T47D (cell line): Measurements from ENCODE around the gene TK2.

Experiments used
- DNase-seq, 2 experiments: peaks; one replicate each; pipeline versions ENCODE4 v3.0.0 to v3.0.0-alpha.2; 2011 to 2012; ENCODE audit warnings: low read depth in 1 of 2, low spot score in 1 of 2
- JUND ChIP-seq: IDR thresholded peaks from 2 replicates; pipeline ENCODE4 v1.6.1; 2012; ENCODE audit warnings: low read depth
- in situ Hi-C: cut with HindIII; loops from 2 replicates; pipeline ENCODE4 v1.10.0; 2016; ENCODE audit warnings: low sequenced_read_pairs, low pct_unique_long_range_greater_than_20kb

TK2 gene

DNA sequence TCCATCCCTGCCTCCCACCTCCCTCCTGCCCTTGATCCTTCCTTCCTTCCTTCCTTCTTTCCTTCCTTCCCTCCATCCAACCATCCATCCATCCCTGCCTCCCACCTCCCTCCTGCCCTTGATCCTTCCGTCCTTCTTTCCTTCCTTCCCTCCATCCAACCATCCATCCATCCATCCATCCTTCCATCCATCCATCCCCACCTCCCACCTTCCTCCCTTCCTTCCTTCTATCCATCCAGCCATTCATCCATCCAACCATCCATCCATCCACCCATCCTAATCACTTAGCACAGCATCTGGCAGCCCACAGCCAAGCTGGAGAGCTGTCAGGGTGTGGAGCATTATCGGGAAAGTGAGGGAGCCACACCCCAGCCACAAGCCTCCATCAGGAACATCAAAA is 54.5 kb downstream of the TK2 start:
- DNase-seq, result no peak
- no peak for TF ChIP-seq JUND
- in situ Hi-C loops, result no loop called here

DNA sequence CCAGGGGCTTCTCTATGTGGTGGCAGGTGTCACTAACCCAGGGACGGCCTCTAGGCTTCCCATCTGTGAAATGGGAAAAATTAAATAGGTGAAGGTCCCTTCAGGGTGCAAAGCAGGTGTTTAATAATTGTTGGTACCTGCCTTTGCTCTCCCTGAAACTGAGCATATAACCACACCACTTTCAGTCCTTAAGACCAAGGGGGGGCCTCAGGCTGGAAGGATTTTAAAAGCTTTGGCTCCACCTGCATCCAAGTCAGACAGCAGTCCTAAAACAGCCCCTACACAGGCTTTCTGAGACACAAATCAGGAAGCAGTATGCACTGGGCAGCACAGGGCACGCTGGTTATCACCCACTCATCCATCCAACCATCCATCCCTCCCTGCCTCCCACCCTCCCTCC is 55.0 kb downstream of the TK2 start:
- no peak for DNase-seq
- in situ Hi-C loops, result no loop called here
- TF ChIP-seq JUND, result no peak

DNA sequence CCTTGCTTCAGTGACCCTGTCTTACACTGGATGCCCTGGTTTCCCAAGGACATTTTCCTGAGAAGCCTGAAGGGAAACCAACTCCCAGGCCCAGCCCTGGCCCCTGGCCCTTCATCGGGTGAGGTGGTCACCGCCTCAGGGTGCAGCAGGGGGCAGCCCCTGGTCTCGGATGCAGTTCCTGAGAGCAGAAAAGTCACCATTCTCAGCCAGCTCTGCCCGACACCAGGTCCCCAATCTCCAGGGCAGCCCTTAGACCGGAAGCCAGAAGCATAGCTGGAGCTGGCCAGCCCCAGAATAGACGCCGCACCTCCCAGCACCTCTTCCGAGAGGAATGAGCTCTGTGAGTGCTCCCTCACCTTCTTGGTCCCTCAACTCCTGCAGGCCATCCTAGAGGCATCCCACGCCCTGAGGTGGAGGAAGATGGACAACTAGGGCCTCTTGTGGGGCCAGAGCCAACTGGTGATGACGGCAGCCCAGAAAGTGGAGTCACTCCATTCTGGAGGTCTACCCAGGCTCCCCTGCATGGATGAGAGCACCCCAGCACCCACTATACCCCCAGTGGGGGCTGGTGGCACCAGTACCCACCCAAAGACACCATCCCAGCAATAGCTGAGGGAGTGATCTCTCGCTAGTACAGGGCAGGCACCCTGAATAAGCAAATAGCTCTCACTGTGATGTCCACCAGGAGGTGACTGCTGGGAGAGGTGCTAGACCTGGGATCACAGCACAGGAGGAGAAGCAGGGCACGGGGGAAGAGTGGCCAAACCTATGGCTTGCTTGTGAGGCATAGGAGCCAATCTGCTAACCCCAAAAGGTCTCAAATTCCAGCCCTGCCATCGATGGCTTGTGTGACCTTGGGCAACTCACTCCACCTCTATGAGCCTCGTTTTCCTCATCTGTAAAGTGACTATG is 56.2 kb downstream of the TK2 start:
- no peak for TF ChIP-seq JUND
- in situ Hi-C loops, result no loop called here
- no peak for DNase-seq

DNA sequence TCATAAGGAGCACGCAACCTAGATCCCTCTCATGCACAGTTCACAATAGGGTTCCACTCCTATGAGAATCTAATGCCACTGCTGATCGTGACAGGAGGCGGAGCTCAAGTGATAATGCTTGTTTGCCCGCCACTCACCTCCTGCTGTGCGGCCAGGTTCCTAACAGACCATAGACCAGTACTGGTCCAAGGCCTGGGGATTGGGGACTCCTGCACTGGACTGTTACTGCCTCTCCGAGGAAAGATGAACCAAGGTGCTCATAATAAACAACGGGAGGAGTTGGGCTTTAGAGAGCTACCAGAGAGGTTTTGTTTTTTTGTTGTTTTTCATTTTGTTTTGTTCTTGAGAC is 58.2 kb downstream of the TK2 start:
- no peak for DNase-seq
- no peak for TF ChIP-seq JUND
- in situ Hi-C loops, result no loop called here

DNA sequence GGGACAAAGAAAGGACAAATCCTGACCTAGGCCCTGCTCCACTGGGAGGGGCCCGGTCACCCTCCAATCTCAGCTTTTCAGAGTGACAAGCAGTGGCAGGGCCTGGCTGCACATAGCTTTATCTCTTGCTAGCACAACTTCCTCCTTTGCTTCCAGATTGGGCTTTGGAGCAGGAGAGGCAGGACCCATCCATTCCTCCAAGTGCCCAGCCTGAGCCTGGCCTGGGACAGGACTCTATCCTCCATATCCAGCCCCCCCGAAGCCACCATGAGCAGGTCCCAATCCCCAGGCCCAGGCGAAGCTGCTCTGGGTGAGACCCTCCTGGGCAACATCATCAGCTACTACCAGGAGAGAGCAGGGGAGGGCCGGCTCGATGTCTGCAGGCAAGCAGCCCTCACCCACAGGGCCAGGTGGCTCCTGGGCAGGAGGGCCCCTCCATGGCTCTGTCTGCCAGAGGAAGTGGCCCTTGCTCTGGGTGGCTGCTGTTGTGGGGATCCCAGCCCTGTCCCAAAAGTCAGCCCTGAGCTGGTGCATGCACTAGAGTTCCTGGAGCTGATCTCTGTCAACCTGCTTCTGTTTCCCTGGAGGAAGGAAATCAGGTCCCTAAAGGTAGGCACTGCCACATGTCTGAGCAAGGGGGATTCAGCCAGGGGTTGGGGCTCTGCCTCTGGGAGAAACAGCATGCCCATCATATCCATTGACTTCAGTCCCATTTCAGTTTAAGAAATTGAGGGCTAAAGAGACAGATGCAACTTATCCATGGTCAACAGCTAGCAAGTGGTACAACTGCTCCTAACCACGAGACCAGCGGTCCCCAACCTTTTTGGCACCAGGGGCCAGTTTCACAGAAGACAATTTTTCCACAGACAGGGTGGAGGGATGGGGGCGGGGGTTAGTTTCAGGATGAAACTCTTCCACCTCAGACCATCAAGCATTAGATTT is 58.9 kb downstream of the TK2 start:
- no peak for TF ChIP-seq JUND
- in situ Hi-C loops, result no loop called here

DNA sequence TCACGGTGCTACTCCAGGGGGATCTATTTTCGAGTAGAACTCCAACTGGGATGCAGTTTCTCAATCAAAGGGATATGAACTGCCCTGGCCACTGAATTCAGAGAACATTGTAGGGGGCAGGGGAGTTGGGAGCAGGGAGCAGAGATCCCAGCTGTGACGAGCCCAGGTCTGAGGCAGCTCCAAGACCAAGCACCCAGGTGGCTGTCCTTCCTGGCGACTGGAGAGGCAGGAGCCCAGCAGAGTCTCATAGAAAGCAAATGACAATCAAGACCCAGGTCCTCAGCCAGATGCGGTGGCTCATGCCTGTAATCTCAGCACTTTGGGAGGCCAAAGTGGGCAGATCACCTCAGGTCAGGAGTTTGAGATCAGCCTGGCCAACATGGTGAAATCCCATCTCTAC is 60.1 kb downstream of the TK2 start:
- no peak for TF ChIP-seq JUND
- in situ Hi-C loops, result no loop called here
- DNase-seq, result no peak

More for the DNA sequence above, 58.9 kb downstream of the TK2 start:
- no peak for DNase-seq

DNA sequence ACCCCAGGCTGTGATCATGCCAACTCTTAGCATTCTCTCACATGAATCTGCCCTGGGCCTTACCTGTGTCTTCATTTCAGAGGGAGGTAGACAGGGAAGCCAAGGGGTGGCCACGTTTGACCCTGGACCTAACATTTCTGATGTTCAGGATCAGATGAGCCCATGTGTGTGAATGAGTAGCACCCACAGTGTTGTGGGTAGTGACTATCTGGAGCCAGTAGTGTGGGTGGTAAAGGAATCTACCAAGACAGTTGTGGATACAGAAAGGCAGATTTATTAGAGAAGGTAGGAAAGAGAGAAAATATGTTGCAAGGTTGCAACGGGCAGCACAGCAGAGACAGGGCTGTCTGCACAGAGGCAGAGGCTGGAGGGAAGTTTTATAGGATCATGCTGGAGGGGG is 60.5 kb downstream of the TK2 start:
- no peak for DNase-seq
- TF ChIP-seq JUND, result no peak
- in situ Hi-C loops, result no loop called here

DNA sequence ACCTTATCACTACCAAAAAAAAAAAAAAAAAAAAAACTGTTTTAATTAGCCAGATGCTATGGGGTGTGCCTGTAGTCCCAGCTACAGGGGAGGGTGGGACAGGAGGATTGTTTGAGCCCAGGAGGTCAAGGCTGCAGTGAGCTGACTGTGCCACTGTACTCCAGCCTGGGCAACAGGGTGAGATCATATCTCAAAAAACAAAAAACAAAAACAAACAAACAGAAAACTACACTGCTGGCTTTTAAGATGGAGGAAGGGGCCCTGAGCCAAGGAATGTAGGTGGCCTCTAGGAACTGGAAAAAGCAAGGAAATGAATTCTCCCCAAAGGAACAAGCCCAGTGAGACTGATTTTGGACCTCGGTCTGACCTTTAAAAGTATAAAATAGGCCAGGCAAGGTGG is 61.4 kb downstream of the TK2 start:
- TF ChIP-seq JUND, result no peak
- DNase-seq, result no peak
- in situ Hi-C loops, result no loop called here

DNA sequence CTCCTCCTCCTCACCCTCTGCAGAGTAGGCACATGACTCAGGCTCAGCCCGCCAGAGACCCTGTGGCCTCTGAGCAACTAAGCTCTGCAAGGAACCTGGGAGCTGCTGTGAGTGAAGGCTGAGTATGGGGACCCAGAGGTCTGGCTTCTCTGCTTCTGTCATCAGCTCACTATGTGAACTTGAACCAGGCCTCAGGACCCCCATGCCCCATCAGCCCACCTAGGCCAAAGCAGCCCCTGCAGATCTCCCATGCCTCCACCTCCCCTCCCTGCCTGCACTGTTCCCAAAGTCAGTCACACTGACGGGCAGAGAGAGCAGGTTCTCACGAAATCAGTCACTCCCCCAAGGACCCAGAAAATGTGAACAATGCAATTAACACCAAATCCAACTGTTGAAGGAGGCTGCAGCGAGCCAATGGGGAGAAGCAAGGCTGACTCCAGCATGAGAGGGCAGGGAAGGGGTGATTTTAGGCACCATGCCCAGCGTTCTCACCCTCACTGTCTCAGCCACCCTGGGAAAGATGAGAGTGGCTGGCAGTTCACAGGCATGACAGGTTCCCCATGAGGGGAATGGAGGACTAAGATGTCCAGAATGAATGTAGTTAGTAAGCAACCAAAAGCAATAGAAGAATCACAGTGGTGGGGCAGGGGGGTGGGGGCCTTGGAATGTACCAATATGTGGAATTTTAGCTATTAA is 62.2 kb downstream of the TK2 start:
- DNase-seq, result no peak
- in situ Hi-C loops, result no loop called here

DNA sequence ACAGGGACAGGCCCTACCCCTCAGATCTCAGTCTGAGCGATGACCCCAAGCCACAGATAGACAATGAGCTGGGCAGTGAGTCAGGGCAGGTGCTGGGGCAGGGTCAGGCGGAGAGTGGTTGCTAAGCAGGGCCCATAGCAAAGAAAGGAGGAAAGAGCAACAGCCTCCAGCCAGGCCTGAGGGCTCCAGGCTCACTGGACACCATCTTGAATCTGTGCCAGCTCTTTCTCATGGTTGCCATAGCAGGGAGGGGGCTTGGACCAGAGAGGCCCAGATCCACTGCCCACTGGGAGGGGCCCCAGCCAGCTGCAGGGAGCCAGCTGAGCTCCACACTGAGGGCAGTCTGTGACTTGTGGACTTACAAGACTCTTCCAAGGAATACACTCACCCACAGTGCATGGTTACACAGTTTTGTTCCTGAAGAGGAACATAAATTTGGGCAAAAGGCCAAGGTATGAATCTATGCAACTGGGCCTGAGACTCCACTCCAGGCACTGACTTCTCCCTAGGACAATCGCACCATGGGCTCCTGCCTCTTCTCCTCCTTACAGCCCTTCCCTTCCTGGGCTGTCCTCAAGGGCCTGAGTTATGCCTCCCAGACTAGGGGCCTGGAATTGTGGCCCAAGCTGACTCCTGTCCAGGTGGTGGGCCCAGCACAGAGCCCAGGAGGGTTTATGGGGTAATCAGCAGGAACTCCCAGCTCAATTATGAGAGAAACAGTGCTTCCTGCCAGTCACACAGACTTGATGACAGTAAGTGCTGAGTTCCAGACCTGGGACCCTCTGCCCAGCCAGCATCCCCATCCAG is 62.9 kb downstream of the TK2 start:
- in situ Hi-C loops, result no loop called here
- DNase-seq, result peak in 1 of 2 experiments; percentile 31

More for the DNA sequence above, 62.2 kb downstream of the TK2 start:
- no peak for TF ChIP-seq JUND

DNA sequence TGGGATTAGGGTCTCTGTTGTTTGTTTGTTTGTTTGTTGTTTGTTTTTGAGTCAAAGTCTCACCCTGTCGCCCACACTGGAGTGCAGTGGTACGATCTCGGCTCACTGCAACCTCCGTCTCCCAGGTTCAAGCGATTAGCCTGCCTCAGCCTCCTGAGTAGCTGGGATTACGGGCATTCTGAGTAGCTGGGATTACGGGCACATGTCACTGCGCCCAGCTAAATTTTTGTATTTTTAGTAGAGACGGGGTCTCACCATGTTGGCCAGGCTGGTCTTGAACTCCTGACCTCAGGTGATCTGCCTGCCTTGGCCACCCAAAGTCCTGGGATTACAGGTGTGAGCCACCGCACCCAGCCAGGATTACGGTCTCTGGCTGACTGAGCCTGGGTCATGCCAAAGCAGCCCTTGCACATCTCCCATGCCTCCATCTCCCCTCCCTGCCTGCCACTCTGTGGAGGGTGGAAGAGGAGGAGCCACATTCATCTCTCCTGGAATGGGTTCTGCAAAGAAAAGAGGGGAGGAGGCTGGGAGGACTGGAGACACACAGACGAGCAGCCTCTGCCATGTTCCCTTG is 63.6 kb downstream of the TK2 start:
- in situ Hi-C loops, result no loop called here
- no peak for DNase-seq
- no peak for TF ChIP-seq JUND

More for the DNA sequence above, 62.9 kb downstream of the TK2 start:
- no peak for TF ChIP-seq JUND
